Skeletal muscle satellite cell (primary cell): ENCODE data around the gene FDXR.
"Not testable (repeated sequence)": the region's sequence is repeated elsewhere in the genome, so short reads cannot be mapped to it uniquely, and the experiment has no call there.

Experiments
- H3K27me3 ChIP-seq: 2 replicates; pipeline ENCODE4 v1.7.0; 2013; ENCODE audit warnings: low read length; ENCODE audit not compliant: control insufficient read depth, insufficient read depth
- H3K36me3 ChIP-seq: 2 replicates; pipeline ENCODE4 v1.7.0; 2013; ENCODE audit warnings: mild to moderate bottlenecking, control low read depth, low read length; ENCODE audit not compliant: insufficient read depth
- H3K4me1 ChIP-seq: 2 replicates; pipeline ENCODE4 v1.7.0; 2013; ENCODE audit warnings: low read length; ENCODE audit not compliant: control insufficient read depth, insufficient read depth
- H3K4me2 ChIP-seq: 2 replicates; pipeline ENCODE4 v1.7.0; 2013; ENCODE audit warnings: mild to moderate bottlenecking, low read length
- H3K4me3 ChIP-seq: 2 replicates; pipeline ENCODE4 v1.7.0; 2013; ENCODE audit warnings: low read length
- H3K9ac ChIP-seq: 2 replicates; pipeline ENCODE4 v1.7.0; 2013; ENCODE audit warnings: mild to moderate bottlenecking, low read depth, low read length, moderate library complexity
- H3K9me3 ChIP-seq: replicated peaks from 2 replicates; pipeline ENCODE4 v1.7.0; 2013; ENCODE audit warnings: mild to moderate bottlenecking, control low read depth, low read length

The FDXR gene

DNA sequence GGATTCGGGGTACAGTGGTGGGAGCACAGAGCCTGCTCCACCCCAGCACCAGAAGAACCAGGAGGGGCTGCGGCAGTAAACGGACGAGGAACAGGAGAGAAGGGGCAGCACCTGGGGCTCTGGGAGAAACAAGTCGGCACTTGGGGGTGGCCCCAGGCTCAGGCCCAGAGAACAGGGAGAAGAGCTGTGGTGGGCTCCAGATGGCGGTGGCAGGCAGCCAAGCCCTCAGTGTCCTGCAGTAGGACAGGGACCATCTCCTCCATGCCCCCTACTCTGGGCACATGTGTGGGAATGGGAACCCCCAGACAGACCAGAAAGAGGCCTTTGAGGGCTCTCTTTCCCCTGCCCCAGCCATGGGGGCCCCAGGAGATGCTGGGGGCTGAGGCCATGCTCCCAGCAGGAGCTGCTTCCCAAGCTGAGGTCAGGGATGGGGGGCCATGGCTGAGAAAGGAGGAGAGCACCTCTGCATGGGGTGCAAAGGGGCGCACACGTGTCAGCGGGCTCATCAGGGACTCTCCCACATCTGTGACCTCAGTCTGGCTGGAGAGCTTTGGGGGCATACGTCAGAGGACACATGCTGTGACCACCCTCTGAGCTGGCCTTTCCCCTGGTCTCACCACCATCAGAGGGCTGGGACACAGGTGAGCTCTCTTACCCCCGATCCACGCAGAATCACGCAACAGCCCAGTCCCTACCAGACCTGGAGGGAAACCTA is 43.5 kb upstream of the FDXR start:
- no peak overlapping the region for H3K4me2 ChIP-seq
- no peaks in the 10 kb centered on the region for H3K4me1 ChIP-seq
- H3K36me3 ChIP-seq: no peaks in the 10 kb centered on the region
- no peaks in the 10 kb centered on the region for H3K9me3 ChIP-seq
- peaks cover 23% of the 10 kb centered on the region for H3K27me3 ChIP-seq
- no peak overlapping the region for H3K9ac ChIP-seq
- no peak overlapping the region for H3K4me3 ChIP-seq

DNA sequence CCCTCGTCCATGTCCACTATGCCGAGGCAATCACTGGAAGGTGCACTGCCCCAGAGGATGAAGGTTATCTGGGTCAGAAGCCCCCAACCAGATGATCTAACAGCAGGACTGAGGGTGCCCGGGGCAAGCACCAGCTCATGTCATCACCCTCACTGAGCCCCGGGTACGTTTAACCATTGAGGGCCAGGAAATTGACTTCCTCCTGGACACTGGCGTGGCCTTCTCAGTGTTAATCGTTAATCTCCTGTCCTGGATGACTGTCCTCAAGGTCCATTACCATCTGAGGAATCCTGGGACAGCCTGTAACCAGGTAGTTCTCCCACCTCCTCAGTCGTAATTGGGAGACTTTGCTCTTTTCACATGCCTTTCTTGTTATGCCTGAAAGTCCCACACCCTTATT is 38.6 kb upstream of the FDXR start:
- not testable (repeated sequence) for H3K36me3 ChIP-seq

DNA sequence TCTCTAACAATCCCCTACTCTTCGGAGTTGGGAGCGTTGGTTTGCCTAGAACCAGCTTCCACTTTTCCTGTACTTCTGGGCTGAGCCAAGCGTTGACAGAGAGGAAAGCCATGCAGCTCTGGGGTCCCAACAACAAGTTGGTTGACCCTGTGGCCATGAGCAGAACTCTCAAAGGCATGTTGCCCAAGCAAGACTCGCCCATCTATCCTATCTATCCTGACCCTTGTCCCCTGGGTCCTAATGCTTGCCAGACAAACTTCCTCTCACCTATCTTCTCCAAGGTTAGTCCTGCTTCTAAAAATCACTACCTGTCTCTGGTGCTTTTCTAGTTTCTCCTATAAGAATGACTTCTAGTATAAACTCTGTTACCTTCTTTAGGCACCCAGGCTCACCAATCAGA is 36.3 kb upstream of the FDXR start:
- H3K9me3 ChIP-seq, H3K4me2 ChIP-seq, H3K9ac ChIP-seq, H3K4me3 ChIP-seq, H3K36me3 ChIP-seq, H3K4me1 ChIP-seq: not testable (repeated sequence)
- H3K27me3 ChIP-seq: peaks cover 28% of the 10 kb centered on the region

More for the DNA sequence above, 38.6 kb upstream of the FDXR start:
- not testable (repeated sequence) for H3K4me1 ChIP-seq, H3K4me3 ChIP-seq, H3K4me2 ChIP-seq, H3K9ac ChIP-seq, H3K9me3 ChIP-seq
- peaks cover 13% of the 10 kb centered on the region for H3K27me3 ChIP-seq

DNA sequence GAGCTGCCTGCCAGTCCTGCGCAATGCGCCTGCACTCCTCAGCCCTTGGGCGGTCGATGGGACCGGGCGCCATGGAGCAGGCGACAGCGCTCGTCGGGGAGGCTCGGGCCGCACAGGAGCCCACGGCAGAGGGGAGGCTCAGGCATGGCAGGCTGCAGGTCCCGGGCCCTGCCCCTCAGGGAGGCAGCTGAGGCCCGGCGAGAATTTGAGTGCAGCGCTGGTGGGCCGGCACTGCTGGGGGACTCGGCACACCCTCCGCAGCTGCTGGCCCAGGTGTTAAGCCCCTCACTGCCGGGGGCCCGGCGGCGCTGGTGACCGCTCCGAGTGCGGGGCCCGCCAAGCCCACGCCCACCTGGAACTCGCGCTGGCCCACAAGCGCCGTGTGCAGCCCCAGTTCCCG is 34.2 kb upstream of the FDXR start:
- Histone ChIP-seq H3K4me3 (no peak overlapping the region), H3K9ac (no peak overlapping the region), H3K9me3 (no peaks in the 10 kb centered on the region), H3K36me3 (no peaks in the 10 kb centered on the region), H3K4me2 (no peak overlapping the region), H3K4me1 (no peaks in the 10 kb centered on the region), H3K27me3 (peaks cover 35% of the 10 kb centered on the region)

DNA sequence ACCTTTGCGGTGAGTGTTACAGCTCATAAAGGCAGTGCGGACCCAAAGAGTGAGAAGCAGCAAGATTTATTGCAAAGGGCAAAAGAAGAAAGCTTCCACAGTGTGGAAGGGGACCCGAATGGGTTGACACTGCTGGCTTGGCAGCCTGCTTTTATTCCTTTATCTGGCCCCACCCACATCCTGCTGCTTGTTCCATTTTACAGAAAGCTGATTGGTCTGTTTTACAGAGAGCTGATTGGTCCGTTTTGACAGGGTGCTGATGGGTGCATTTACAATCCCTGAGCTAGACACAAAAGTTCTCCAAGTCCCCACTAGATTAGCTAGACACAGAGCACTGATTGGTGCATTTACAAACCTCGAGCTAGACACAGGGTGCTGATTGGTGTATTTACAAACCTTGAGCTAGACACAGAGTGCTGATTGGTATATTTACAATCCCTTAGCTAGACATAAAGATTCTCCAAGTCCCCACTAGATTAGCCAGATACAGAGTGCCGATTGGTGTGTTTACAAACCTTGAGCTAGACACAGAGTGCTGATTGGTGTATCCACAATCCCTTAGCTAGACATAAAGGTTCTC is 33.5 kb upstream of the FDXR start:
- H3K9me3 ChIP-seq: not testable (repeated sequence)

DNA sequence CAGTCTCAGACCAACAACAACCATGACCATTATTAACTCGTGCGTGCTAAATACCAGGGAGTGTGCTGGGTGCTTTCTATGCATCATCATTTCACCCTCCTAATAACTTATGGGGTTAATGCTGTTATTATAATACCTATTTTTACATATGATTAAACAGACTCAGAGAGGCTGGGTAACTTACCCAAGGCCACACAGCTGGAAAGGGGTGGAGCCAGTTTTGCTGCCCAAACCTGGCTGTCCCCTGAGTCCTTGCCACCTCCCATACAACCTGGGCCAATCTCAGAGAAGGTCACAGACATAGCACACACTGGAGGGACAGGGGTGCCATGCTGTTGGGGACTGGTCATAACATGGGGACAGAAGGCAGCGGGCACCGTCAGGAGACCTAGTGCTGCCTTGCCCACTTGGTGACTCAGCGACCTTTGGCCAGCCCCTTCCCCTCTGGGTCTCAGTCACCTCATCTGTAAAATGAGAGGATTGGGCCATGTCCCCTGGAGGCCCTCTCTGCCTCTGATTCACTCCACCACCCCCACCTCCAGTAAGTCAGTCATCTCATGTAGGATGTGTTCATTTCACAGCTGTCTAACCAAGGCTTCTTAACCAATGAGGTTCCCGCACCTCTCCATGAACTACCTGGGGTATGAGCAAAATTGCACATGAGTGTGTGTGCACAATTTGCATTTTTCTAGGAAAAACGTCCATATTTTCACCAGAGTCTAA is 32.1 kb upstream of the FDXR start:
- Histone ChIP-seq H3K4me2 (no peak overlapping the region), H3K9me3 (no peaks in the 10 kb centered on the region), H3K4me3 (no peak overlapping the region), H3K9ac (no peak overlapping the region), H3K27me3 (peaks cover 52% of the 10 kb centered on the region), H3K36me3 (no peaks in the 10 kb centered on the region), H3K4me1 (no peaks in the 10 kb centered on the region)

More for the DNA sequence above, 33.5 kb upstream of the FDXR start:
- H3K36me3 ChIP-seq, H3K4me3 ChIP-seq, H3K4me2 ChIP-seq, H3K9ac ChIP-seq, H3K4me1 ChIP-seq: not testable (repeated sequence)
- peaks cover 42% of the 10 kb centered on the region for H3K27me3 ChIP-seq

DNA sequence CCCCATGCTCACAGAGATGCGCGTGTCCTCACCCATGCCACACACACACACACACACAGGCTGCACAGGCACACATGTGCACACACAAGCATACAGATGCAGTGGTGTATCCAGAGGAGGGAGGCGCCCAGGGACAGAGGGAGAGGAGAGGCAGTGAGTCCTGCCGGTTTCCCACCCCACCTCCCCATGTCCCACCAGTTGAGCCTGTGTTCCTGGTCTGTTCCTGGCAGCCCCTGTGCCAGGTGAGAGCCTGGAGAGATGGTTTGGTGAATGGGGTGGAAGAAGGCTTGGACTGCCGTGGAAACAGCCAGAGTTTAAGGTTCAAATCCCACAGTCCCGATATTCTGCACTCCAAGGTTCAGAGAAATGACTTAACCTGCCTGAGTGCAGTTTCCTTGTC is 30.9 kb upstream of the FDXR start:
- Histone ChIP-seq H3K36me3 (no peaks in the 10 kb centered on the region), H3K4me3 (no peak overlapping the region), H3K4me2 (no peak overlapping the region), H3K4me1 (no peaks in the 10 kb centered on the region), H3K27me3 (peaks cover 52% of the 10 kb centered on the region), H3K9ac (no peak overlapping the region), H3K9me3 (no peaks in the 10 kb centered on the region)

DNA sequence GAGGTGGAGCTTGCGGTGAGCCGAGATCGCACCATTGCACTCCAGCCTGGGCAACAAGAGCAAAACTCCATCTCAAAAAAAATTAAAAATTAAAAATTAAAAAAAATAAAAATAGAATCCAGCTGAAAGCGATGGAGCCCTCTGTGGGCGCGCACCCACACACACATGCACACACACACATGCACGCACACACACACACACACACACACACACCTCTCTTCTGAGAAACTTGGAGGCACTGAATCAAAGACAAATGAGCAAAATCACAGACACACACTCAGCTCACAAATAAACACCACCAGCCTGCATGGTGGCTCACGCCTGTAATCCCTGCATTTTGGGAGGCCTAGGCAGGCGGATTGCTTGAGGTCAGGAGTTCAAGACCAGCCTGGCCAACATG is 30.2 kb upstream of the FDXR start:
- peaks cover 50% of the 10 kb centered on the region for H3K27me3 ChIP-seq
- H3K4me2 ChIP-seq: no peak overlapping the region
- no peaks in the 10 kb centered on the region for H3K36me3 ChIP-seq

DNA sequence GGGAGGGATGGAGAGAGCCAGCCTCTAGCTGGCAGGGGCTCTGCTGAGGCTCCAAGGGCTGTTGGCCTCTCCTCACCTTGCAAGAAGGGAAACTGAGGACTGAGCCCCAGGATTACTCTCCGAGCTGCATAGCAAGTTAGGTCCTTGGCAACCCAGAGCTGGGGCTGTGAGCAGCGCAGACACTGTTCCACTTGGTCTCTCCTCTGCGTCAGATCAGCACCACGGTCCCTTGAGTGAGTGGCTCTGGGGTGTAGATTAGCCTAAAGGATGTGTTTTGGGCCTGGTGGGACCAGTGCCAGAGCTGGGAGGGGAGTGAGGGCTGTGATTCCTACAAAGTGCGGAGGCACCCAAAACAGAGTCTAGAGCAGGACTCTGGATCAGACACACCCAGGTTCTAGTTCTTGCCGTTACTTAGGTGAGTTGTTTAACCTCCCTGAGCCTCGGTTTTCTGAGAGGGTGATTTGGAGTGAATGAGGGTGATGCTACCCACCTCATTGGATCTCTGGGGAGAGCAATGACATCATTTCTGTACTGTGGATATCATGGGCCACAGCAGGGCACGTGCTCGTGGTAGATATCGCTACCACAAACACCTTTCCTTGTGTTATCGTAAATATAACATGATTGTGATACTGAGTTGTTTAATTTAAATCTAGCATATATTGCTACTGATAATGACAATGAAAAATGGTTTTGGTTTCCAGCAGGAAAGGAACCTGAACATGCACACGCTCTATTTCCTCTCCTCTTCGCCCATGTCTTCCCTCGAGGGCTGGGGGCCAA is 28.8 kb upstream of the FDXR start:
- Histone ChIP-seq H3K9ac (no peak overlapping the region), H3K4me1 (no peaks in the 10 kb centered on the region), H3K4me2 (no peak overlapping the region), H3K9me3 (no peaks in the 10 kb centered on the region), H3K4me3 (no peak overlapping the region), H3K36me3 (no peaks in the 10 kb centered on the region), H3K27me3 (peaks cover 56% of the 10 kb centered on the region)

More for the DNA sequence above, 30.2 kb upstream of the FDXR start:
- Histone ChIP-seq H3K9ac (no peak overlapping the region), H3K4me1 (no peaks in the 10 kb centered on the region), H3K4me3 (no peak overlapping the region), H3K9me3 (no peaks in the 10 kb centered on the region)

DNA sequence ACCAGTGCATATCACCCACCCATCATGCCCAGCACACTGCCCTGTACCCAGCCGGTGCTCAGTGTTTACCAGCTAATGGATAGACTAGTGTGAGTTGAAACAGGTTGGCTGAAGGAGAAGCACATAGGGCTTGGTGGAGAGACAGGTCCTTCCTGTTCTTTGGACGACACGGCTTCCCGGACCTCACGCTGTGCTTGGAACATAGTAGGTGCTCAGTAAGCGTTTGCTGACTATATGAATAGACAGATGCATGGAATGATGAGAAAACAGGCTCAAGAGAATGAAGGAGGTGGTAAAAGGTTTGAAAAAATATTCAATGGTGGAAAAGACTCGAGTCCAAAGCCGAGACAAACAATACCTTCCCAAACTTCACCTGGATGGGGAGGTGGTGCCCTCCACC is 27.4 kb upstream of the FDXR start:
- H3K27me3 ChIP-seq: peaks cover 65% of the 10 kb centered on the region
- no peak overlapping the region for H3K4me2 ChIP-seq
- H3K4me1 ChIP-seq: no peaks in the 10 kb centered on the region
- no peaks in the 10 kb centered on the region for H3K9me3 ChIP-seq
- H3K4me3 ChIP-seq: no peak overlapping the region
- no peaks in the 10 kb centered on the region for H3K36me3 ChIP-seq
- H3K9ac ChIP-seq: no peak overlapping the region

DNA sequence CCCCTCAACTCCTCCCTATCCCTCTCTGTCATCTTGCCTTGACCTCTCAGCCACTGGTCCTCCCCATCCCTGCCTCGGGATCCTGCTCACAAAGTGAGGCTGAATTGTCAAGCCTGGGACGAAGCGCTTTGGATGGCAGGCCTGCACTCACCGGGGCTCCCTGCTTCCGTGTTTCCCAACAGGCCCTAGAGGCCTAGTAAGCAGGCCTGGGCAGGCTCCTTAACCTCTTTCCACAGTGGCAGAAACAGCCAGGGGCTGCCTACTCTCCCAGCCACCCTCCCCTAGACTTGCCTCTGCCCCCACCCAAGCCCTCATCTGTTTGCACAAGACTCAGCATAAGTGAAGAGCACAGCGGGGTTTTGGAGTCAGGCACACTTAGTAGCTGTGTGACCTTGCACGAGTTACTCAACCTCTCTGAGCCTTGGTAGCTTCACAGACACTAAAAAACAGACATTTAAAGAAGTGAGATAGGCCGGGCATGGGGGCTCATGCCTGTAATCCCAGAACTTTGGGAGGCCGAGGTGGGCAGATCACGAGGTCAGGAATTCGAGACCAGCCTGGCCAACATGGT is 25.7 kb upstream of the FDXR start:
- Histone ChIP-seq H3K9me3 (no peaks in the 10 kb centered on the region), H3K27me3 (peaks cover 64% of the 10 kb centered on the region), H3K4me2 (no peak overlapping the region), H3K4me1 (no peaks in the 10 kb centered on the region), H3K4me3 (no peak overlapping the region), H3K36me3 (no peaks in the 10 kb centered on the region), H3K9ac (no peak overlapping the region)
